SK-N-SH (cell line): Measurements from ENCODE around the gene HHAT. TPM values are rescaled to one million over a fixed set of nuclear protein-coding genes. Genes with fewer than 3 reads are reported as not detected.

Experiments used
- CTCF ChIA-PET: fragments of 300-600, 350-600 bp; formaldehyde crosslinking; extraction: SDS; loops from one replicate; lab custom pipeline; 2021; lab: Yijun Ruan, JAX
- POLR2A ChIA-PET: fragments of 350-600 bp; sonication (Branson Sonifier 250); formaldehyde crosslinking; extraction: SDS; loops from one replicate; lab custom pipeline; 2020; ENCODE audit warnings: antibody characterized with exemption, inconsistent platforms; lab: Yijun Ruan, JAX
- DNase-seq: peaks from one replicate; pipeline ENCODE4 v3.0.0; 2012
- H2AFZ ChIP-seq: fragments of 200-600 bp; sonication (generic); 2 replicates; pipeline ENCODE4 v1.8.1; 2016; ENCODE audit warnings: antibody characterized with exemption, mild to moderate bottlenecking, low read depth
- H3F3A ChIP-seq: fragments of 200-600 bp; sonication (generic); replicated peaks from 2 replicates; pipeline ENCODE3; 2016; ENCODE audit warnings: antibody characterized with exemption, mild to moderate bottlenecking; ENCODE audit not compliant: insufficient read depth
- H3K27ac ChIP-seq, 2 experiments: fragments of 200-500 bp in 1 of 2; fragments of 200-600 bp in 1 of 2; sonication (Bioruptor generic) in 1 of 2; sonication (generic), shearing (Covaris generic) in 1 of 2; 2 replicates each; pipeline versions ENCODE4 v1.5.1 to v1.6.1; 2014 to 2016; ENCODE audit warnings: low read depth in 2 of 2, inconsistent platforms in 1 of 2, low read length in 1 of 2, mild to moderate bottlenecking in 1 of 2, mixed read lengths in 1 of 2
- H3K27me3 ChIP-seq: fragments of 200-600 bp; sonication (generic), shearing (Covaris generic); 2 replicates; pipeline ENCODE4 v1.6.1; 2016; ENCODE audit warnings: mixed run types; ENCODE audit not compliant: insufficient read depth
- H3K36me3 ChIP-seq, 2 experiments: fragments of 200-500 bp in 1 of 2; fragments of 200-600 bp in 1 of 2; sonication (Bioruptor generic) in 1 of 2; sonication (generic) in 1 of 2; replicated peaks in 1 of 2; 2 replicates each; pipeline versions ENCODE3 to v1.5.1; 2014 to 2016; ENCODE audit warnings: low read length in 1 of 2, mild to moderate bottlenecking in 1 of 2; ENCODE audit not compliant: insufficient read depth in 2 of 2, control insufficient read depth in 1 of 2
- H3K4me1 ChIP-seq, 2 experiments: fragments of 200-500 bp in 1 of 2; fragments of 200-600 bp in 1 of 2; sonication (Bioruptor generic) in 1 of 2; sonication (generic), shearing (Covaris generic) in 1 of 2; 2 replicates each; pipeline versions ENCODE4 v1.5.1 to v1.6.1; 2014 to 2016; ENCODE audit warnings: low read depth in 1 of 2, low read length in 1 of 2, mixed run types in 1 of 2; ENCODE audit not compliant: insufficient read depth in 2 of 2, control insufficient read depth in 1 of 2
- H3K4me2 ChIP-seq: fragments of 200-600 bp; sonication (generic), shearing (Covaris generic); 2 replicates; pipeline ENCODE4 v1.6.1; 2017; ENCODE audit warnings: mixed run types
- H3K4me3 ChIP-seq, 2 experiments: fragments of 200-500 bp in 1 of 2; fragments of 200-600 bp in 1 of 2; sonication (Bioruptor generic) in 1 of 2; sonication (generic), shearing (Covaris generic) in 1 of 2; 2 replicates each; pipeline versions ENCODE4 v1.5.1 to v1.8.1; 2014 to 2016; ENCODE audit warnings: low read depth in 2 of 2, inconsistent platforms in 1 of 2, low read length in 1 of 2, mild to moderate bottlenecking in 1 of 2, mixed read lengths in 1 of 2, moderate library complexity in 1 of 2
- H3K79me2 ChIP-seq: fragments of 200-600 bp; sonication (generic); 2 replicates; pipeline ENCODE4 v1.8.1; 2017; ENCODE audit warnings: mild to moderate bottlenecking; ENCODE audit not compliant: insufficient read depth
- H3K9ac ChIP-seq: fragments of 200-600 bp; sonication (generic); 2 replicates; pipeline ENCODE4 v1.6.1; 2017; ENCODE audit warnings: mixed run types
- H3K9me2 ChIP-seq: fragments of 200-600 bp; sonication (generic); 2 replicates; pipeline ENCODE4 v1.6.1; 2017; ENCODE audit warnings: mixed run types
- H3K9me3 ChIP-seq: fragments of 200-600 bp; sonication (generic); 2 replicates; pipeline ENCODE4 v1.6.1; 2017; ENCODE audit warnings: mixed run types, mild to moderate bottlenecking, moderate library complexity
- H4K20me1 ChIP-seq: fragments of 200-600 bp; sonication (generic); 2 replicates; pipeline ENCODE4 v1.6.1; 2017; ENCODE audit warnings: mild to moderate bottlenecking, mixed run types; ENCODE audit not compliant: insufficient read depth
- FOSL2 ChIP-seq: IDR thresholded peaks from 2 replicates; pipeline ENCODE4 v1.4.0; 2012; ENCODE audit warnings: low read depth, mild to moderate bottlenecking, moderate library complexity, borderline replicate concordance
- FOXJ3 ChIP-seq: sonication (generic); formaldehyde crosslinking; IDR thresholded peaks from 2 replicates; pipeline ENCODE4 v1.5.1; 2020; ENCODE audit warnings: mild to moderate bottlenecking, missing genetic modification reagents
- NRF1 ChIP-seq: IDR thresholded peaks from 2 replicates; pipeline ENCODE4 v1.6.1; 2012; ENCODE audit warnings: low read depth, mild to moderate bottlenecking, low read length
- PBX3 ChIP-seq: IDR thresholded peaks from 2 replicates; pipeline ENCODE4; 2012
- REST ChIP-seq: IDR thresholded peaks from 2 replicates; pipeline ENCODE4 v1.6.1; 2012; ENCODE audit warnings: mild to moderate bottlenecking, low read depth, low read length, moderate library complexity
- RXRA ChIP-seq: IDR thresholded peaks from 2 replicates; pipeline ENCODE4 v1.4.0; 2012; ENCODE audit warnings: low read depth, mild to moderate bottlenecking, borderline replicate concordance
- TAF1 ChIP-seq: IDR thresholded peaks from 2 replicates; pipeline ENCODE4 v1.6.1; 2012; ENCODE audit warnings: low read depth, mild to moderate bottlenecking, low read length, moderate library complexity, borderline replicate concordance
- USF1 ChIP-seq: IDR thresholded peaks from 2 replicates; pipeline ENCODE4 v1.4.0; 2012; ENCODE audit warnings: low read depth, borderline replicate concordance
- USF2 ChIP-seq: fragments of 150-350 bp; IDR thresholded peaks from 2 replicates; pipeline ENCODE4 v1.6.1; 2017; ENCODE audit warnings: antibody characterized with exemption, low read length, low read depth, borderline replicate concordance
- WGBS: methylation state at CpG from one replicate; pipeline ENCODE4 v1.1.6; 2017; ENCODE audit warnings: low lambda C conversion rate; 5-methylcytosine and 5-hydroxymethylcytosine counted together
- polyA plus RNA-seq, 3 experiments: library from polyadenylated mRNA; depleted of rRNA; stranded (reverse); fragments of >200 nt; gene quantifications; 2 replicates each; pipeline ENCODE4 v1.2.3, GENCODE V29; 2012
- TF ChIP-seq, protein P1 (sequence below): fragments of 200-600 bp; sonication (generic); IDR thresholded peaks from 2 replicates; pipeline ENCODE4 v1.6.1; 2017; ENCODE audit warnings: antibody characterized with exemption, mild to moderate bottlenecking, moderate library complexity

The HHAT gene
- polyA plus RNA-seq, 1 of the 3 experiments (the other 2 are of a cell fraction) = 8.1 TPM

- Histone ChIP-seq H3K27me3 (no peaks in the 10 kb centered on the region), H3F3A (no peaks in the 10 kb centered on the region), H3K79me2 (no peaks in the 10 kb centered on the region), H3K4me3 (no peak overlapping the region), H3K9me3 (no peaks in the 10 kb centered on the region; the same call in 1 of the 2 replicates), H2AFZ (no peak overlapping the region), H3K4me2 (no peak overlapping the region), H3K9me2 (no peaks in the 10 kb centered on the region), H3K36me3 (peaks cover 0 to 3% of the 10 kb centered on the region in 2 experiments), H3K4me1 (no peaks in the 10 kb centered on the region), H4K20me1 (no peaks in the 10 kb centered on the region), H3K27ac (no peak overlapping the region), H3K9ac (no peak overlapping the region)
- TF ChIP-seq, protein P1, sequence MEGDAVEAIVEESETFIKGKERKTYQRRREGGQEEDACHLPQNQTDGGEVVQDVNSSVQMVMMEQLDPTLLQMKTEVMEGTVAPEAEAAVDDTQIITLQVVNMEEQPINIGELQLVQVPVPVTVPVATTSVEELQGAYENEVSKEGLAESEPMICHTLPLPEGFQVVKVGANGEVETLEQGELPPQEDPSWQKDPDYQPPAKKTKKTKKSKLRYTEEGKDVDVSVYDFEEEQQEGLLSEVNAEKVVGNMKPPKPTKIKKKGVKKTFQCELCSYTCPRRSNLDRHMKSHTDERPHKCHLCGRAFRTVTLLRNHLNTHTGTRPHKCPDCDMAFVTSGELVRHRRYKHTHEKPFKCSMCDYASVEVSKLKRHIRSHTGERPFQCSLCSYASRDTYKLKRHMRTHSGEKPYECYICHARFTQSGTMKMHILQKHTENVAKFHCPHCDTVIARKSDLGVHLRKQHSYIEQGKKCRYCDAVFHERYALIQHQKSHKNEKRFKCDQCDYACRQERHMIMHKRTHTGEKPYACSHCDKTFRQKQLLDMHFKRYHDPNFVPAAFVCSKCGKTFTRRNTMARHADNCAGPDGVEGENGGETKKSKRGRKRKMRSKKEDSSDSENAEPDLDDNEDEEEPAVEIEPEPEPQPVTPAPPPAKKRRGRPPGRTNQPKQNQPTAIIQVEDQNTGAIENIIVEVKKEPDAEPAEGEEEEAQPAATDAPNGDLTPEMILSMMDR = no peak
- no peak for TF ChIP-seq FOXJ3
- no peak for TF ChIP-seq USF2
- TF ChIP-seq PBX3 = no peak
- no peak for TF ChIP-seq RXRA
- no peak for TF ChIP-seq USF1
- TF ChIP-seq TAF1 = no peak
- no peak for TF ChIP-seq NRF1
- no peak for TF ChIP-seq FOSL2
- no peak for TF ChIP-seq REST
- ChIA-PET CTCF (interaction anchor here (1.7 kb wide), 1 partner anchor 10 kb away, joined by 4 read pairs; no protein-coding TSS in a partner anchor), POLR2A (no interaction called here)
- 84% methylated on average over 8 of the region's 8 CpGs for WGBS
- DNase-seq = no peak
These were observed 7.2 kb upstream of the HHAT start for GRCh38 chr1:210321552-210321951.
